ENCODE results near the gene IL26.
"Not testable (repeated sequence)": the region's sequence is repeated elsewhere in the genome, so short reads cannot be mapped to it uniquely, and the experiment has no call there.

Gene IL26

GRCh38 chr12:68239309-68239982 lies 13.8 kb upstream of the IL26 start:
- FAIRE-seq: no peak

DNA sequence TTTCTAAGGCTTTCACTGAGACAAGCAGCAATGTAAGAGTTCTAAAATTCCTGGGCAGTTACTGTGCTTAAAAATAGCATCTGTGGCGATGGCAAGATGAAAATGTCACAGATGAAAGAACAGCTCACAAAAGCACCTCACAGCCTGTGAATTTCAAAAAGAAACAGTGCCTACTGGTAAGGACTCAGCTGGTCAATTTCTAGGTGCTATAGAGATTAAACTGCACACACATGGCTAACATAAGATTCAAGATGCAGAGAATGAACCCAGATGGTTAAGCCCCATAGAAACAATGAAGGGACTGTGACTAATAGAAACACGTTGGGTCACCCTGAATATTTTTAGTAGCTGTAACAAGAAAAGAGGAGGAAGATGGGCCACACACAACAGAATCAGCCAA lies 12.0 kb upstream of the IL26 start:
- no peak for FAIRE-seq

DNA sequence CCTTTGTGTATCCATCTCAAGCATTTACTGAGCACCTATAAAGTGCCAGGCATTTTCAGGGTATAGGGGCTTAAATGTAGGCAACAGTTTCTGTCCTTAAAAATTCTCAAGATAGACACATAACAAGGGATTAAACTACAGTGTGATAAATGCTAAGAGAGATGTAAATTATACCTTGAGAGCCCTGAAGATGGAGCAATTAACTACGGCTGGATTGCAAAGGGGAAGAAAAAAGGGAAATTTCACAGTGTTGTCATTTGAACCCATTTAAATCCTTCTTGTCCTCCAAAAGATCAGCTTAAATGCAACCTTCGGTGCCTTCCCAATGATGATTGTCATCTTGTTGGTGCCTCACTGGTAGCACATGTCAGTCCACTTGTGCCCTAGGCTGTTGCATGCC lies 11.5 kb upstream of the IL26 start:
- FAIRE-seq: no peak

DNA sequence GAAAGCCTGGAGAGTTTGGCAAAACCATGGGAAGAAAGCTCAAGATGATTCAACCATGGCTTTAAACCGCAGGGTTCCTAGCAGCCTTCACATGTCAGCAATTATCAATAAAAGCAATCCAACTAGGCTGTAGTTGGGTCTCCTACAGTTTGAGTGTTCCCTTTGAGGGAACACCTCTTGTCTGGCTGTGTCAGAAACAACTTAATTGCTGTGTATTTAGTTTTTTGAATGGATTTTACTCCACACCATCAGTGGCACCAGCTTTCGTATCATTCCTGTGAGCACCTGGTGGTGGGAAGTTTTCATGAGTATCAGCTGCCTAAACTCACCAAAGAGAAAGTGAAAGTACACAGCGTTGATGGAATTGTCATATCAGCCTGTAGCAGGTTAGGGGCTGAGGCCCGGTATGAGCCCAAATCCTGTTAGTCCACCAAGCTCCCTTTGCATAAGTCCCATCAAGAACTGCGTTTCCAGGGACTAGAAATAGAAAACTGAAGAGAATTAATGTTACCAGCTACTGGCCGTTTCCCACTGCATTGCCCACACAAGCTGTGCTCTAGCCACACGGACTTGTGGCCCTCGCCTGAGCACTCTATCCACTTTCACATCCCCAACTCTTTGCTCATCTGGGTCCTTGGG lies 10.9 kb upstream of the IL26 start:
- FAIRE-seq: no peak

GRCh38 chr12:68235576-68235975 lies 10.0 kb upstream of the IL26 start:
- FAIRE-seq: no peak

DNA sequence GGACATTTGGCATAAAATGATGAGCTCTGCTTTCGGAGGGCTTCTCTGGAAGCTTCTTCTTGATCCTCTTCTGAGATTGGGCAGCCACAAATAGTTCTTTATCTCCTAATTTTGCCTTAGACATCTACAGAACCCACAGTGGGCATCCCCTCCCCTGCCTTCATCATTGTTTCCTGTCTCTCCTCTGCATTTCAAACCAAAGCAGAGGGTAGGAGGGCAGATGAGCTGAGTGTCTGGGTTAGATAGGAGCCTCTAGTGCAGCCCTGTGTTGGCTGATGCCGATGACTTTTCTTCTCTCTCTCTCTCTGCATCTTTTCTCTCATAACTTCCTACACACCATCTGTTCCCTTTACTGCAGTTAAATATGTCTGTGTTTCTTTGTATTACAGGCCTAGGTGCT lies 8.5 kb upstream of the IL26 start:
- FAIRE-seq: no peak

DNA sequence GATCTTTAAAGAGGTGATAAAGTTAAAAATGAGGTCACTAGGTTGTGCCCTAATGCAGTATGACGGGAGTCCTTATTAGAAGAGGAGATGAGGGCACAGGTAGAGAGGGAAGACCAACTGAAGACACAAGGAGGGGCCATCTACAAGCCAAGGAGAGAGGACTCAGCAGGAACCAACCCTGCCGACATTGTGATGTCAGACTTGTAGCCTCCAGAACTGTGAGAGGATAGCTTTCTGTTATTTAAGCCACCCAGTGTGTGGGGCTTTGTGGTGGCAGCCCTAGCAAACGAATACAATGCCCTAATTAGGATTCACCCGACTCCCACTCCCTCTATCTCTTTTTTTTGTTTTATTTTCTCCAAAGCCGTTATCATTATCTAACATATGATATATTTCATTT lies 7.9 kb upstream of the IL26 start:
- no peak for FAIRE-seq

GRCh38 chr12:68231691-68232090 lies 6.1 kb upstream of the IL26 start:
- FAIRE-seq: no peak

DNA sequence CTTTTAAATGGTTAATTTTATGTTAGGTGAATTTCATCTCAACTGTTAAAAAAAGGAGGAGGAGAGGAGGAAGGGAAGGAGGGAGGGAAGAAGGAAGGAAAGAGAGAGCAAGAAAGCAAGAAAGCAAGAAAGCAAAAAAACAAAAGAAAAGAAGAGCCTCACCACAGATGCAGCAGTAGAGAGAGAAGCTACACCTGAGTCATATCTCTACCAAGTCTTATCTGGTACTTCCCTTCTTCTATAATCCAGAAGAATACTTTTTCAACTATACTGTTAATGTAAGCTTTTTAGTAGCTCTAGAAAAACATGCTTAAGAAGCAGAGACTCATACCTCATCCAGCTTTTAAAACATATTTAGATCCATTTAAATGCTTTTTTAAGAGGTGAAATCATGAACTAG lies 5.6 kb upstream of the IL26 start:
- no peak for FAIRE-seq

GRCh38 chr12:68229956-68230355 lies 4.3 kb upstream of the IL26 start:
- no peak for FAIRE-seq

DNA sequence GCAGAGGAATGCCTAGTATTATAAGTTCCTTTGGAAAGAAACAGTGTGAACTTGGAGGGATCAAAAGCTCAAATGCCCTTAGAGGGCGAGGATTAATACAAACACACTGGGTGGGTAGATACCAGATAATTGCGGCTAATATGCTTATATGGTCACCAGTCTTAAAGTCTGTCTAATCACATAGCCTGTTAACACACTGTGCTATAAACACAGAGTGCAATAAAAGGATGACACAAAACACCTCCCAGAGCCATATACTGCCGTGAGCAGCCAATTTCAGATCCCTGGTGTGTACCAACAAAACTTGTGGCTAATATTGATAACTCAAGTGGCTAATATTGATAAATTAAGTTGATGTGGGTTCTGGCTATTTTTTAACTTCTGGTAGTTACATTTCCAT lies 1.7 kb upstream of the IL26 start:
- FAIRE-seq: no peak

GRCh38 chr12:68224613-68225285 lies 861 bp downstream of the IL26 start:
- FAIRE-seq: no peak

DNA sequence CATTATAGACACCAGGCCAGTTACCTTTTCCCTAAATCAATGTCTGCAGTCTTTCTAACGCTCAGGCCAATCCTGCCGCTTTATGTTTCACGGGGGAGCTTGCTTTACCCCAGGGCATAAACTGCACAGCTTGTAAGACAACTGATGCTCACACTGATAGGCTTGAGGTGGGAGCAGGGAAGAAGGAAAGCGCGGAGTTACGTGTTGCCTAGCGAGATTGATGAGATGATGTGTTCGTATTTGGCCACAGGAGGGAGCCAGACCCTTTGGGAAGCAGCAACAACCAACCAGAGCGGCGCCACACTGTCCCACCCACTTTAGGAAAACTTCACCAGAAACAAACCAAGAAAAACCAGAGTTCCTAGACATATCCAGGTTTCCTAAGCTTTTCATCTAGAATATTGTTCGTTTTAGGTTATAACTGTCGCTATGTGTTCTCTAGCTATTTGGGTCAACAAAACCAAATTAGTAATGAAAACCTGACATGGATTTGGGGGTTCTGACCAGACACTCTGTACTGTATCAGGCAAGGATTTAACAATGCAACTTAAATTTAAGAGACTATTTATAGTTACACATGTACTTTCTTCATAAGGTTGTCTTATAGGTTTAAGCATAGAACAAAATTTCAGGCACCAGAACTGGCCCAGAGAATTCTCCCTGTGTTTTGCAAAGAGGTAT lies 2.4 kb downstream of the IL26 start:
- FAIRE-seq: peak; percentile 86

GRCh38 chr12:68222326-68222725 lies 3.3 kb downstream of the IL26 start:
- FAIRE-seq: no peak

GRCh38 chr12:68221497-68221896 lies 4.1 kb downstream of the IL26 start:
- no peak for FAIRE-seq

DNA sequence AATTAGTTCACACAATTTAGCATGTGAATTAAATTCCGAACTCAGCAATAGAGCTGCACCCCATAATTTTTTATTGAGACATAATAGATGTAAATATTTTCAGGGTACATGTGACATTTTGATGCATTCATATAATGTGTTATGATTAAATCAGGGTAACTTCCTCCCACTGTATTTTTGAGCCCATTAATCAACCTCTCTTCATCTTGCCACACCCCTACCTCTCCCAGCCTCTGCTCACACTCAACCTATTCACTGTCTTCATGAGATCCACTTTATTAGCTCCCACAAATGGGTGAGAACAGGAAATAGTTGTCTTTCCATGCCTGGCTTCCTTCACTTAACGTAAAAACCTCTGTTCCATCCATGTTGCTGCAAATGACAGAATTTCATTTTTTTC lies 14.7 kb downstream of the IL26 start:
- FAIRE-seq: no peak

- FAIRE-seq: not testable (repeated sequence)
Observed at GRCh38 chr12:68209048-68209728, 16.4 kb downstream of the IL26 start.

GRCh38 chr12:68207276-68207675 lies 18.3 kb downstream of the IL26 start:
- no peak for FAIRE-seq

DNA sequence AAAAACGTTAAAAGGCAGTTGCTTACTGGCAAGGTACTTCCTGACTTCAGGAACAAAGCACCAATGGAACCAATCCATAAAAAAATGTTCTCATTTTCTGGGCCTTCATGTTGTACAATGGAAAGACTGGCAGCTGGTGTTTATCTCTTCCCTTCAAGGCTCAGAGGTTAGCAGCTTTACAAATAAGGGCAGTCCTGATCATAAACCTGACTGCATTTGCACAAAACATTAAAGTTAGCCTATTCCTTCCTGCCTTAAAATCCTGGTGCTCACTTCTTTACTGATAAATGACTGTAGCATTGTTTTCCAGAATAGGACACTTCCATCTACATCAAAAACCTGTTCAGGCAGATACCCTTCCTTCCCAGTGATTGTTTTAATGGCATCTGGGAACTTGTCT lies 19.2 kb downstream of the IL26 start:
- no peak for FAIRE-seq

GRCh38 chr12:68203460-68203875 lies 22.1 kb downstream of the IL26 start:
- FAIRE-seq: no peak

GRCh38 chr12:68200854-68201253 lies 24.8 kb downstream of the IL26 start:
- FAIRE-seq: no peak

GRCh38 chr12:68199127-68199526 lies 26.5 kb downstream of the IL26 start:
- no peak for FAIRE-seq

DNA sequence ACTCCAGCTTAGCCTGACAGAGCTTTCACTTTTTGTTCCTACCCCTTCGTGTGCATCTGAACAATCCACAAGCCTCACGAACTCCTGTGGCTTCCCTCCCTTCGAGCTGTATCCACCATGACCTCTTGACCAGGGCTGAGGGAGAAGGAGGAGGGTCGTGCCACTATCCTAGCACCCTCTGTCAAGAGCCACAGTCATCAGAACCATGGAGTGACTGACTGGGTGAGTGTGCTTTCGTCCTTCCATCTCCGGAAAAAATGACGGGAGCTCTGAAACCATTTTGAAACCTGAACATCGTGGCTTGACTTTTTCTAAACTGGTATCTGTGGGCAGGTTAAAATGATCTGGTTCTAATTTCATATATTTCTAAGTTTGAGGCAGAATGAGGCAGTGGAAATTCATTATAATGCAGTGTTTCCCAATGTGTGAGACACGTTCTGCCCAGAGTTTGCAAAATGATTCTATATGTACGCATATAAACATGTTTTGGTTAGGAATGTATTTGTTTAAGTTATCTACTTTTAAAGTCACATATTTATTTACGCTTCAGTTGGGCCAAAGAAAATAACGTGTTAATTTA lies 27.0 kb downstream of the IL26 start:
- FAIRE-seq: no peak

All from islet of Langerhans (tissue), 1 donor.